ENCODE results near the gene BTNL8.

BTNL8 gene

GRCh38 chr5:180974612-180975315 lies 75.8 kb downstream of the BTNL8 start:
- no peak for DNase-seq

DNA sequence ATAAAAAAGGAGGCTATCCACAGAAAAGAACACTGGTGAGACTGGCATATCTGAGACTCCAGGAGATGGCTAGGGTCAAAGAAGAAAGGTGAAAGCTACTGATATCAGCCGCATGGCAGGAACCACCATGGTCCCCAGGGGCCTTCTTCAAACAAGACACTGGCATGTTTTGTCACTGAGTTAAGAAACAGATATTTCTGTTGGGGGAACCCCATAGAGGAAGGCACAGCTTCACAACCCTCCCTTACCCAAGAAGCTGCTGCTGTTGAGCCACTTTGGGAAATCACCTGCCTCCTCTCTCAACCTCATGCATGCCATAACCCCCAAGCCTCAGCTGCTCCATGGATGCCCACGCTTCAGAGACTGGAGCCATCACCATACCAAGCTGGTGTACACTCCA lies 76.4 kb downstream of the BTNL8 start:
- no peak for DNase-seq

GRCh38 chr5:180976518-180976917 lies 77.6 kb downstream of the BTNL8 start:
- no peak for DNase-seq

DNA sequence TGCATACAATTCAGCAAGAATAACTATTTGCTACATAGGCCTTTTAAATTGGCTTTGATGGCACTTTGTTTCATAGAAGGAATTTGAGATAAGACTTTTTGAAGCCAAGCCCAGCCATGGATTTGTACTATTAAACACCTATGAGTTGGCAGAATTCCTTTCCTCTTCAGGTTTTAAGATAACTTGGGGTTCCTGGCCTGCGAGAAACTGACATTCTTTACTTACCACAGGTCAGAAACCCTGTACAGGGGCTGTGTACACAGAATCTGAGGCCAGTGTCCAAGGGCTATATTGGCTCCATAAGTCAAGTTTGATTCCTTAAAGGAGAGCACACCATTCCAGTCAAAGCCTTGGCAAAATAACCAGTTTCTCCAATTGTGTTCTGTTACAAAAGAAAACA lies 78.9 kb downstream of the BTNL8 start:
- DNase-seq = no peak

DNA sequence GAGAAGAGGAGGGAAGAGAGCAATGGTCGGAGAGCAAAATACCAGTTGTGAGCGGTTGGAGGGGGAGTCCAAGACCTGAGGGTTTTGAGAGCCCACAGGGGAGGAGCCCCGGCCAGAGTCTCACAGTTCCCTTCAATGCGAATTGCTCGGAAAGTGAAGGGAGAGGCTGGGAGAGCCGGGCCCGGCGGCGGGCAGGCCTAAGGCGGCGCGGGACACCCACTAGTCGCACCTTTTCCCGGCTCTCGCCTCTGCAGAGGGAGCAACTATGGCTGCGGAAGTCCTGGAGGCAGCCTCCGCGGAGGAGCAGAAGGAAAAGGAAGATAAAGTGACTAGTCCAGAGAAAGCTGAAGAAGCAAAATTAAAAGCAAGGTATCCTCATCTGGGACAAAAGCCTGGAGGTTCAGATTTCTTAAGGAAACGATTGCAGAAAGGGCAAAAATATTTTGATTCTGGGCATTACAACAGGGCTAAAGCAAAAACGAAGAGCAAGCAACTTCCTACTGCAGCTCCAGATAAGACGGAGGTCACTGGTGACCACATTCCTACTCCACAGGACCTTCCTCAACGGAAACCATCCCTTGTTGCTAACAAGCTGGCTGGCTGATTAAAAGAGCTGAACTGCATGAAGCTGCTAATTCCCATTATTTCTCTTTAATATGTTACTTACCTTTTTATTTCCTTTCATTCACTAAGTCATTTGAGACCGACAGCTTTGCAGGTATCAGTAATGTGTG lies 83.2 kb downstream of the BTNL8 start:
- no peak for DNase-seq

- DNase-seq = no peak
Measured at GRCh38 chr5:180988016-180988415, 89.1 kb downstream of the BTNL8 start.

- DNase-seq = no peak
Measured at GRCh38 chr5:180988592-180988991, 89.6 kb downstream of the BTNL8 start, which contains the start of gene BTNL3. BTNL3 (plus strand) TSS chr5:180988846; CDS start chr5:180989029, 183 bp downstream.

GRCh38 chr5:180990086-180990881 lies 91.3 kb downstream of the BTNL8 start:
- DNase-seq = no peak

- no peak for DNase-seq
Measured at GRCh38 chr5:180990882-180991242, 91.9 kb downstream of the BTNL8 start.
